Parathyroid adenoma (tissue), 2 donors: ENCODE results near the gene ZNF438.

Source experiments
- H2AFZ ChIP-seq: fragments of 300-600 bp; sonication (generic); one replicate; pipeline ENCODE4 v1.7.0; 2017; ENCODE audit warnings: antibody characterized with exemption, mild to moderate bottlenecking
- H3K27ac ChIP-seq: fragments of 300-600 bp; sonication (generic); one replicate; pipeline ENCODE4 v1.7.0; 2017
- H3K27me3 ChIP-seq: fragments of 300-600 bp; sonication (generic); one replicate; pipeline ENCODE4 v1.7.0; 2017; ENCODE audit warnings: low read length; ENCODE audit not compliant: control insufficient read depth, insufficient read depth
- H3K36me3 ChIP-seq: fragments of 300-600 bp; sonication (generic); one replicate; pipeline ENCODE4 v1.7.0; 2017; ENCODE audit warnings: low read length; ENCODE audit not compliant: control insufficient read depth, insufficient read depth
- H3K4me1 ChIP-seq: fragments of 300-600 bp; sonication (generic); one replicate; pipeline ENCODE4 v1.7.0; 2017; ENCODE audit warnings: control low read depth
- H3K4me2 ChIP-seq: fragments of 300-600 bp; sonication (generic); one replicate; pipeline ENCODE4 v1.7.0; 2017; ENCODE audit warnings: low read length
- H3K4me3 ChIP-seq: fragments of 300-600 bp; sonication (generic); one replicate; pipeline ENCODE4 v1.7.0; 2017; ENCODE audit warnings: low read depth, low read length
- H3K79me2 ChIP-seq: fragments of 300-600 bp; sonication (generic); one replicate; pipeline ENCODE4 v1.7.0; 2017; ENCODE audit warnings: control low read depth
- H3K9ac ChIP-seq: fragments of 300-600 bp; sonication (generic); one replicate; pipeline ENCODE4 v1.7.0; 2017; ENCODE audit warnings: mild to moderate bottlenecking
- H3K9me3 ChIP-seq: fragments of 300-600 bp; sonication (generic); one replicate; pipeline ENCODE4 v1.7.0; 2017; ENCODE audit warnings: low read length; ENCODE audit not compliant: control insufficient read depth
- TF ChIP-seq, protein P1 (sequence below): fragments of 300-600 bp; sonication (generic); IDR thresholded peaks from one replicate; pipeline ENCODE4 v1.7.0; 2017; ENCODE audit warnings: antibody characterized with exemption, mild to moderate bottlenecking
- donor health status: primary hyperparathyroidism.

The ZNF438 gene

DNA sequence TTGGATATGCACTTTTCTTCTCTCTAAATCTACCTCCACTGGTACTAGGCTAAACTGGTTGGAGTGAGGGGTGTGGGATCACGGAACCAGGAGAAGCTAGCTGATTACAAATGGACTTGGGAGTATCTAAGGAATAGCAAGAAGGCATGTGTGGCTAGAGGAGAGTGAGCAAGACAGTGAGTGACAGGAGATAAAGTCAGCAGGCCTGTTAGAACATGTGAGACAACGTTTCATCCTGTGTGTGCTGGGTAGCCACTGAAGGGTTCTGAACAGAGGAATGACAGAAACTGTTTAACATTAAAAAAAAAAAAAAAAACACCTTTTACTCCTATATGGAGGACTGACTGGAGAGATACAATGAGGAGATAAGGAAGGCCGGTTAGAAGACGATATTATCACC lies 51.7 kb downstream of the ZNF438 start:
- Histone ChIP-seq H3K36me3 (no peaks in the 10 kb centered on the region), H3K4me2 (no peak overlapping the region), H3K27me3 (no peaks in the 10 kb centered on the region), H3K9me3 (no peaks in the 10 kb centered on the region), H3K79me2 (no peaks in the 10 kb centered on the region), H3K27ac (no peak overlapping the region), H3K4me1 (no peaks in the 10 kb centered on the region), H3K9ac (no peak overlapping the region), H2AFZ (no peak overlapping the region), H3K4me3 (no peak overlapping the region)
- TF ChIP-seq, protein P1, sequence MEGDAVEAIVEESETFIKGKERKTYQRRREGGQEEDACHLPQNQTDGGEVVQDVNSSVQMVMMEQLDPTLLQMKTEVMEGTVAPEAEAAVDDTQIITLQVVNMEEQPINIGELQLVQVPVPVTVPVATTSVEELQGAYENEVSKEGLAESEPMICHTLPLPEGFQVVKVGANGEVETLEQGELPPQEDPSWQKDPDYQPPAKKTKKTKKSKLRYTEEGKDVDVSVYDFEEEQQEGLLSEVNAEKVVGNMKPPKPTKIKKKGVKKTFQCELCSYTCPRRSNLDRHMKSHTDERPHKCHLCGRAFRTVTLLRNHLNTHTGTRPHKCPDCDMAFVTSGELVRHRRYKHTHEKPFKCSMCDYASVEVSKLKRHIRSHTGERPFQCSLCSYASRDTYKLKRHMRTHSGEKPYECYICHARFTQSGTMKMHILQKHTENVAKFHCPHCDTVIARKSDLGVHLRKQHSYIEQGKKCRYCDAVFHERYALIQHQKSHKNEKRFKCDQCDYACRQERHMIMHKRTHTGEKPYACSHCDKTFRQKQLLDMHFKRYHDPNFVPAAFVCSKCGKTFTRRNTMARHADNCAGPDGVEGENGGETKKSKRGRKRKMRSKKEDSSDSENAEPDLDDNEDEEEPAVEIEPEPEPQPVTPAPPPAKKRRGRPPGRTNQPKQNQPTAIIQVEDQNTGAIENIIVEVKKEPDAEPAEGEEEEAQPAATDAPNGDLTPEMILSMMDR: no peak

DNA sequence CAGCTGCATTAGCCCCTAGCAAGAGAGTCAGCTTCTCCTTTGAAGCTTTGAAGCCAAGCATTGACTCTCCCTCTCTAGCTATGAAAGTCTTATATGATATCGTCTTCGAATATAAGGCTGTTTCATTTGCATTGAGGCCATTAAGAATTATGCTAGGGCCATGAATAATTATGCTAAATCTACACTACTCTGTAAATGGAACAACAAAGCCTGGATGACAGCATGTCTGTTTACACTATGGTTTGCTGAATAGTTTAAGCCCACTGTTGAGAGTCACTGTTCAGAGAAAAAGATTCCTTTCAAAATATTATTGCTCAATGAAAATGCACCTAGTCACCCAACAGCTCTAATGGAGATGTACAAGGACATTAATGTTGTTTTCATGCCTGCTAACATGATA lies 52.8 kb downstream of the ZNF438 start:
- H3K9ac ChIP-seq: no peak overlapping the region
- no peaks in the 10 kb centered on the region for H3K36me3 ChIP-seq
- H3K4me2 ChIP-seq: no peak overlapping the region
- no peaks in the 10 kb centered on the region for H3K27me3 ChIP-seq
- H3K9me3 ChIP-seq: no peaks in the 10 kb centered on the region
- TF ChIP-seq, protein P1: no peak
- no peaks in the 10 kb centered on the region for H3K79me2 ChIP-seq
- H3K4me1 ChIP-seq: no peaks in the 10 kb centered on the region
- H2AFZ ChIP-seq: no peak overlapping the region
- H3K4me3 ChIP-seq: no peak overlapping the region
- no peak overlapping the region for H3K27ac ChIP-seq

DNA sequence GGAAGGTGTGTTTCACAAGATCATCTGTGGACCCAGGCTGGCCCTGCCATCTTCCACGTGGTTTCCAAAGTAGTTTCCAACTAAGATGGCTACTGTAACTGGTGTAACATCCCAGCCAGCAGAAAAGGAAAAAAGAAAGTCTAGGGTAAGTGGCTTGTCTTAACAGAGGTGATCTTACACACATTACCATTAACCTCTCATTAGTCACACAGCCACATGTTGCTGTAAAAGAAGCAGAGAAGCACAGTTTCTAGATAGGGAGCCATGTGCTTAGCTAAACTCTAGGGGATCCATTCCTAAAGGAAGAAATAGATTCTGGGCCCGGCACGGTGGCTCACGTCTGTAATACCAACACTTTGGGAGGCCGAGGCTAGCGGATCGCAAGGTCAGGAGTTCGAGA lies 54.3 kb downstream of the ZNF438 start:
- Histone ChIP-seq H3K4me1 (no peaks in the 10 kb centered on the region), H2AFZ (no peak overlapping the region), H3K79me2 (no peaks in the 10 kb centered on the region), H3K4me2 (no peak overlapping the region), H3K36me3 (no peaks in the 10 kb centered on the region), H3K27ac (no peak overlapping the region), H3K27me3 (no peaks in the 10 kb centered on the region), H3K9me3 (no peaks in the 10 kb centered on the region), H3K9ac (no peak overlapping the region), H3K4me3 (no peak overlapping the region)
- TF ChIP-seq, protein P1: no peak

DNA sequence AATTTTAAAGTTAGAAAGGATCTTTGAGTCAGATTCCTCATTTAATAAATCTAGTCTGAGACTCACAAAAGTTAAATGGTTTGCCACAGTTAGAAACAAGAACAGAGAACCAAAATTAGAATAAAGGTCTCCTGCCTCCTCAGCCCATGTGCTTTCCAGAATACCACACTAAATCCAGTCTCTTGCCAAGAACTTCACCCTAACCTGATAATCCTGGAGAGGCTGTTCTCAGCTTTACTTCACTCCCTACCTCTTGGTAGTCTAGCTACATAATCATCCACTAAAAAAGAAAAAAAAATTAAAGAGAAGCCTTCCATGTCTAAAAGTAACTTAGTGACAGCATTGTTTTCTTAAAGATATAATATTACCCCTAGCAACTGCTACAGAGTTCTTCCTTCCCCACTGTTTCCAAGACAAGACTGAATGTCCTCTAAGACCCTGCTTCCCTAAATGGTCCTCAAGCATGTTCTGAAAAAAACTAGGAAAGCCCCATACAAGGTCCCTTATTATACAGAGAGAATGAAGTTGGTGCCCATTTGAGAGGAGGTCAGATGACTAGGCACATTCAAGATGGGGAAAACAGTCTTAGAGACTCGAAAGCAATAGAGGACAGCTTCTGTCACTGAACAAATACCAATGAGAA lies 56.8 kb downstream of the ZNF438 start:
- no peak overlapping the region for H3K27ac ChIP-seq
- no peaks in the 10 kb centered on the region for H3K79me2 ChIP-seq
- H3K4me3 ChIP-seq: no peak overlapping the region
- no peak overlapping the region for H2AFZ ChIP-seq
- H3K4me2 ChIP-seq: no peak overlapping the region
- H3K4me1 ChIP-seq: no peaks in the 10 kb centered on the region
- no peaks in the 10 kb centered on the region for H3K36me3 ChIP-seq
- no peaks in the 10 kb centered on the region for H3K9me3 ChIP-seq
- TF ChIP-seq, protein P1: no peak
- H3K27me3 ChIP-seq: no peaks in the 10 kb centered on the region
- no peak overlapping the region for H3K9ac ChIP-seq

DNA sequence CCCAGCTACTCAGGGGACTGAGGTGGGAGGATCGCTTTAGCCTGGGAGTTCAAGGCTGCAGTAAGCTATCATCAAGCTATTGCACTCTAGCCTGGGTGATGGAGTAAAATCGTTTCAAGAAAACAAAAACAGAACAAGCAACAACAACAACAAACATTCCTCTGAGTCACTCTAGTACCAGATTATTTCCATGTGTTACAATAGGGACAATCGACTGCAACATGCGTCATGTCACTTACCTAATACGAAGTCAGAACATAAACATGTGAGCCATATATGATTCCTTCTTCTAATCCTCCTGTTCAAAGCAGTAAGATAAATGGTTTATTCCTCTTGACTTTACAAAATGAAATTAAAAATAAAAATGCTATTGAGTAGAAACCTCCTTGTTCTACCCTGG lies 57.3 kb downstream of the ZNF438 start:
- Histone ChIP-seq H3K79me2 (no peaks in the 10 kb centered on the region), H3K4me1 (no peaks in the 10 kb centered on the region), H3K27ac (no peak overlapping the region), H3K4me2 (no peak overlapping the region), H3K9me3 (no peaks in the 10 kb centered on the region), H3K4me3 (no peak overlapping the region), H2AFZ (no peak overlapping the region), H3K9ac (no peak overlapping the region), H3K27me3 (no peaks in the 10 kb centered on the region), H3K36me3 (no peaks in the 10 kb centered on the region)
- TF ChIP-seq, protein P1: no peak
